ENCODE results near the gene HOXB5.

Gene HOXB5

DNA sequence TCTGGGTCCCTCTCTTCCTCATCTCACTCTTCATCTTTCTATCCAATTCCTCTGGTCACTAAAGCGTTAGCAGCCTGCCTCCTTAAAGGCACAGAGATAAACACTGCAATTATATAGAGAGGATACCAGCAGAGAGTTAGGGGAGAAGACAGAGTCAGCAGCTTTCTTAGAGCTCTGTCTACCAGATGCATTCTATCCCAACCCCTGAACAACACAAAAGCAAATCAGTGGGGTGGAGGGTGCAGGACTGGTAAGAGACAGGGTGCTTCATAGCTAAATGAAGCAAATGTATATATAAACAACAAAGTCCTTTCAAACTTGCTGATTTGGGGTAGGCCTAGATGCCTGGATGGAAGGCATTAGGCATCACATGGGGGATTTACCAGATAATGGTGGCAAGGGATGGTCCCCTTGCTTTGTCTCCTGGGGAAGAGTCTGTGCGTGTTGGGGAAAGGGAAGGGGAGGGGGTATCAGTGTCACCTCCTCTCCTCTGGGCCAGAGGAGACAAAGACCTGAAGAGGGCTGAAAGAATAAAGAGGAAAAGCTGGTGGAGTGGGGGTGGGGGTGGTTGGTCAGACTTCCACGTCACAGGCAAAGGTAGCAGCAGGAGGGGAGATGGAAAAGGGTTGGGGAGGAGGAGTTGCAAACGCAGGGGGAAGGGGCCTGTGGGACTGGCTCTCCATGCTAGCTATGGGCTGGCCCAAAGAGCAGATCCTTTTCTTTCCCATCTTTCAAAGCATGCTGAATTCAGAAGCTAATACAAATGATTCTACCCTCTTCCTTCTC, 27.5 kb downstream of the HOXB5 start:
- Mint-ChIP-seq H3K4me1 (ENCODE audit: low read depth) (peaks cover 11% of the 10 kb centered on the region), H3K36me3 (ENCODE audit: low read depth) (peaks cover 13% of the 10 kb centered on the region), H3K4me3 (no peak overlapping the region), H3K9me3 (no peaks in the 10 kb centered on the region), H3K27ac (no peak overlapping the region), H3K27me3 (ENCODE audit: low read depth) (peaks cover 12% of the 10 kb centered on the region)

DNA sequence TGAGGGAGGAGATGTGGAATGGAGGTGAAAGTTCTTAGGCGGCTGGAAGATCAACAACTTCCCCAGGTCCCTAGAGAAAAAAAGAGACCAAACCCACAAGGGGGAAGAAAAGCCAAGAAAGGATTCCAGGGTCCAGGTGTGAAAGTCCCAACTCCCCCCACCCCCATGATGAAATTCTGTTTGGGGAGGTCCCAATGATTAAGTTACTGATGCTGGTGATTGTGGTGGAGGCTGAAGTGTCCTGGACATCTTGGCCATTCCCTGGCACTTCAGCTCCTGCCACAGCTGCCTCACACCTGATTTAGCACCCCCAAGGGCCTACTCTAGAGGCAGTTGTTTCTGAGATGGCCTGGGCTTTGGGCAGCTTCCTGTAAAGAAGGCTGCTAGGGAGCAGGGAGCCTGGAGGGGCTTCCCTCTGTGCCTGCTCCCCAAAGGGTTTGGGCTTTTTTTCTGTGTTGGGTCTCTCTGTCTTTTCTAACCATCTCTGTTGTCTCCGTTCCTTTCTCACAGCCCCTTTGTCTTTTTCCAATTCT, 28.5 kb downstream of the HOXB5 start:
- Mint-ChIP-seq H3K27ac (no peak overlapping the region), H3K9me3 (no peaks in the 10 kb centered on the region), H3K4me1 (ENCODE audit: low read depth) (peaks cover 11% of the 10 kb centered on the region), H3K36me3 (ENCODE audit: low read depth) (peaks cover 11% of the 10 kb centered on the region), H3K4me3 (peak overlapping the region; percentile 6), H3K27me3 (ENCODE audit: low read depth) (peaks cover 12% of the 10 kb centered on the region)

DNA sequence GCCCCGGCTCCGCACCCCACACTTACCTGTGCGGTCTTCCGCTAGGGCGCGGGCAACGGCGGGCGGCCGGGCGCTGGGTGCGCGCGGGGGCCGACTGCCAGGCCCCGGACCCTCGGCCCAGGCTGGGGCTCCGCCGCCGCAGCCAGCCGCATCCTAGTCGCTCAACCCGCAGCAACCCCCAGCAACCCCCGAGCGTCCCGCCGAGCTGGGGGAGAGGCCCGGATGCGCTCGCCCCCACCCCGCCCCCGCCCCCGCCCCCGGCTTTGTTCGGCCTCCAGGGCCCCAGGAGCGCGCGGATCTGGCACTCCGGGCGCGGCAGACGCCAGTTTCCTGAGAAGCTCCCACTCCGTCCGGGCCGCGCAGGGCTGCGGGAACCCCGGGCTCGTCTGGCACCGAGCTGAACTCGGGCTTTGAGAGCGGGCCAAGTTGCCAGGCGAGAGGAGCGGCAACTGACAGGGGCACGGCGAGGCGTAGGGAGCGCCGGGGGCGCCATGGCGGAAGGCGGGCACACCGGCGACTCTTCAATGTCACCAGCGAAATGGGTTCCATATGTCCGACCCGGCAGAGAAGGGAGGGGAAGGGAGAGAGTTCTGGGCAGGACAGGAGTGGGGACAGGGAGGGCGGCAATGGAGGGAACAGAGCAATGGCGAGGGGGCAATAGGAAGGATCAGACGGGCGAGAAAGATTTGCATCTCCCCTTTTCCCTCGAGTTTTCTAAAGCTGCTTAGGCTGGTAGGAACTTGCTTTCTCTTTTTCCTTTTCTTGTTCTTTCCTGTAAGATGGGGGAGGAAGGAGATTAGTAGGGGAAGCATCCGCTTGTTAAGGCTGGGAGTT, 29.2 kb downstream of the HOXB5 start:
- Mint-ChIP-seq H3K36me3 (ENCODE audit: low read depth) (peaks cover 11% of the 10 kb centered on the region), H3K27ac (no peak overlapping the region), H3K4me1 (ENCODE audit: low read depth) (peaks cover 11% of the 10 kb centered on the region), H3K4me3 (peak overlapping the region; percentile 6), H3K9me3 (no peaks in the 10 kb centered on the region), H3K27me3 (ENCODE audit: low read depth) (peaks cover 12% of the 10 kb centered on the region)

GRCh38 chr17:48563867-48564187, 29.8 kb downstream of the HOXB5 start:
- Mint-ChIP-seq H3K27me3 (ENCODE audit: low read depth) (peaks cover 17% of the 10 kb centered on the region), H3K4me1 (ENCODE audit: low read depth) (peaks cover 11% of the 10 kb centered on the region), H3K9me3 (no peaks in the 10 kb centered on the region), H3K4me3 (no peak overlapping the region), H3K36me3 (ENCODE audit: low read depth) (peaks cover 12% of the 10 kb centered on the region), H3K27ac (no peak overlapping the region)

- Mint-ChIP-seq H3K36me3 (ENCODE audit: low read depth) (peaks cover 13% of the 10 kb centered on the region), H3K4me3 (no peak overlapping the region), H3K9me3 (no peaks in the 10 kb centered on the region), H3K27ac (no peak overlapping the region), H3K27me3 (ENCODE audit: low read depth) (peaks cover 21% of the 10 kb centered on the region), H3K4me1 (ENCODE audit: low read depth) (peaks cover 8% of the 10 kb centered on the region)
Observed at GRCh38 chr17:48563385-48563838, 30.2 kb downstream of the HOXB5 start.

- H3K36me3 Mint-ChIP-seq (ENCODE audit: low read depth): peaks cover 14% of the 10 kb centered on the region
- no peaks in the 10 kb centered on the region for H3K9me3 Mint-ChIP-seq
- peaks cover 5% of the 10 kb centered on the region for H3K4me1 Mint-ChIP-seq (ENCODE audit: low read depth)
- H3K27me3 Mint-ChIP-seq (ENCODE audit: low read depth): peaks cover 26% of the 10 kb centered on the region
- H3K27ac Mint-ChIP-seq: no peak overlapping the region
- H3K4me3 Mint-ChIP-seq: no peak overlapping the region
Observed at GRCh38 chr17:48562934-48563333, 30.6 kb downstream of the HOXB5 start.

- Mint-ChIP-seq H3K4me1 (ENCODE audit: low read depth) (peaks cover 5% of the 10 kb centered on the region), H3K27me3 (ENCODE audit: low read depth) (peaks cover 30% of the 10 kb centered on the region), H3K36me3 (ENCODE audit: low read depth) (peaks cover 15% of the 10 kb centered on the region), H3K27ac (no peak overlapping the region), H3K9me3 (no peaks in the 10 kb centered on the region), H3K4me3 (no peak overlapping the region)
Observed at GRCh38 chr17:48561884-48562810, 31.4 kb downstream of the HOXB5 start.

DNA sequence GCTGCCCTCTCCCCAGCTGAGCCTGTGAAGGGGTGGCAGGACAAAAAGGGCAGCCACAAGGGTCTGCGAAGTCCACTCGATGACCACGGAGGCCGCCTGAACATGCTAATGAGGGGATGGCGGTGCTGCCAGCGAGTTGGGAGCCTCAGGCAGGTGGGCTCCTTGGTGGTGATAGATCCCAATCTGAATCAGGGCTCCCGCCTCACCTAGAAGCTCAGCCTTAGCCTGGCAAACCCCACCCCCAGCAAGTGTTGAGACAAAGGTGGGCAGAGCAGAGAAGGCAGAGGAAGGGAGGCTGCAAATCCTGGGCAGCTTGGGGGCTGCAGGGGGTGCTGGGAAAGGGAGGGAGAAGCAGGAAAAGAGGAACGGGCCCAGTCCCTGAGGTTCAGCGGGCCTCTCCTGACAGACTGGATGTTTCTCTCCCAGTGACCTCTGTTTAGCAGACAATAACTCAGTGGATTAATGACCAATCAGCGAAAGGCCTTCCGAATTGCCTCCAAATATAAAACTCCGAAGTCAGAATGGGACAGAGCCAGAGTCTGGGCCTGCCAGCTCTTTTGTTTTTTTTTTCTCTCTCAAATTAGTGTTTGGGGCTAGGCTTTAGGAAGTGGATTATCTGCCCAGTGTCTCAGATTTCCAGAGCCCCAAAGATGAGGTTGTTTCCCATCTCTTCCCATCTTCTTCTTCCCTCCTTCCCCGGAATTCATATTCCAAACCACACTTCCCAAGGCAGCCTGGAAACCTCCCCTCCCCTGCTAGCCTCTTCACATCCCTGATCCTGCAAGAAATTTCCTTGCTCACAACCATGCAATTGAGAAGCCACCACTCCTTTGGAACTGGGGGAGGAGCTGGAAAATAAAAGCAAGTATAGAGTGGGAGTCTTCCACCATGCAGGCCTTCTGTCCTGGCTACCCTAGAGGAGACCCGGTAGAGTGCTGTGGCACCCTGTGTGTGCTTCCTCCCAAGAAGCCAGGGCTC, 33.5 kb downstream of the HOXB5 start:
- H3K27ac Mint-ChIP-seq: no peak overlapping the region
- peaks cover 17% of the 10 kb centered on the region for H3K4me1 Mint-ChIP-seq (ENCODE audit: low read depth)
- no peaks in the 10 kb centered on the region for H3K9me3 Mint-ChIP-seq
- peaks cover 24% of the 10 kb centered on the region for H3K36me3 Mint-ChIP-seq (ENCODE audit: low read depth)
- peaks cover 49% of the 10 kb centered on the region for H3K27me3 Mint-ChIP-seq (ENCODE audit: low read depth)
- no peak overlapping the region for H3K4me3 Mint-ChIP-seq

- H3K4me3 Mint-ChIP-seq: no peak overlapping the region
- peaks cover 50% of the 10 kb centered on the region for H3K27me3 Mint-ChIP-seq (ENCODE audit: low read depth)
- no peaks in the 10 kb centered on the region for H3K9me3 Mint-ChIP-seq
- H3K36me3 Mint-ChIP-seq (ENCODE audit: low read depth): peaks cover 24% of the 10 kb centered on the region
- peaks cover 19% of the 10 kb centered on the region for H3K4me1 Mint-ChIP-seq (ENCODE audit: low read depth)
- H3K27ac Mint-ChIP-seq: no peak overlapping the region
Observed at GRCh38 chr17:48559122-48559839, 34.3 kb downstream of the HOXB5 start.

DNA sequence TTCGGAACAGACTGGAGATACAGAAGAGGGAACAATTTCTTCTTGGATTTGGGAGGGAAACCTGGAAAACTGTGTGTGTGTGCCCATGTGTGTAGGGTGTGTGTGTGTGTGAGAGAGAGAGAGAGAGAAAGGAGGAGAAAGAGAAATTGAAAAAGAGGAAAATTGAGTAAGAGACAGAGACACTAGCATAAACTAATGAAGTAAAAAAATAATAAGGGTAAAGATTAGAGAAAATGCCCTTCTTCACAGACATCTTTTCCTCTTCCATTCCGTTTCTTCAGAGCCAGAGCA, 34.8 kb downstream of the HOXB5 start:
- H3K27ac Mint-ChIP-seq: no peak overlapping the region
- H3K27me3 Mint-ChIP-seq (ENCODE audit: low read depth): peaks cover 52% of the 10 kb centered on the region
- peaks cover 19% of the 10 kb centered on the region for H3K4me1 Mint-ChIP-seq (ENCODE audit: low read depth)
- H3K4me3 Mint-ChIP-seq: no peak overlapping the region
- no peaks in the 10 kb centered on the region for H3K9me3 Mint-ChIP-seq
- peaks cover 25% of the 10 kb centered on the region for H3K36me3 Mint-ChIP-seq (ENCODE audit: low read depth)

DNA sequence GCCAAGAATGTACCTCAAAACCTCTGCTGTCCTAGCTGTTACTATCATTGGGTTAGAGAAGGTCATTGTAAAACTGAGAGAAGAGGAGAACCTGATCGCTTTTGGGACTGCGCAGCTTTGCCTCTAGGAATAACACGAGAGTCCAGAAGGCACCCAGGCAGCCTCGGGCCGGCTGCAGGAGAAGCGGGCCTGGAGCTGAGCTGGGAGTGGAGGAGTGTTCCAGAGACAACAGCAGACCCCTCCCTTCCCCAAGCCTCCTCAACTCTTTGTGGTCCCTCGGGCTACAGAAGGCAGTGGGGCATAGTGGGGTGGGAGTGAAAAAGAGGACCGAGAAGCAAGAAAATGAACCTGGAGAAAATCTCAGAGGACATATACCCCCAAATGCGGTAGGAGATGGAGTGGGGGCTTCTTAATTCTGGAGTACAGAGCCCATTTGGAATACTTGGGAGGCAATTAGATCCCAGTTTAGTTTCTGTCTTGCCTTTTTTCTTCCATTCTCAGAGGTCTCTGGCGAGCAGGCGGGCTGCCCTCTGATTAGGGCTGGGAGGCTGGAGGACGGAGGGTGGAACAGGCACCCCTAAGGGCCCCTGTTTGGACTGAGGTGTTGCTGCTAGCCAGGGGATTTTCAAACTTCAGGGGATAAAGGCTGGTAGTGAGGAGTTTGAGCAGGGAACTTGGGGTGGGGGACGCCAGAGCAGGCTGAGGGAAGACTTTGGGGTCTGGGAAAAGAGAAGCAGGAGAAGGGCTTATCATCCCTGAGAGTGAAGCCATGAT, 35.3 kb downstream of the HOXB5 start:
- Mint-ChIP-seq H3K36me3 (ENCODE audit: low read depth) (peaks cover 27% of the 10 kb centered on the region), H3K27me3 (ENCODE audit: low read depth) (peaks cover 49% of the 10 kb centered on the region)

DNA sequence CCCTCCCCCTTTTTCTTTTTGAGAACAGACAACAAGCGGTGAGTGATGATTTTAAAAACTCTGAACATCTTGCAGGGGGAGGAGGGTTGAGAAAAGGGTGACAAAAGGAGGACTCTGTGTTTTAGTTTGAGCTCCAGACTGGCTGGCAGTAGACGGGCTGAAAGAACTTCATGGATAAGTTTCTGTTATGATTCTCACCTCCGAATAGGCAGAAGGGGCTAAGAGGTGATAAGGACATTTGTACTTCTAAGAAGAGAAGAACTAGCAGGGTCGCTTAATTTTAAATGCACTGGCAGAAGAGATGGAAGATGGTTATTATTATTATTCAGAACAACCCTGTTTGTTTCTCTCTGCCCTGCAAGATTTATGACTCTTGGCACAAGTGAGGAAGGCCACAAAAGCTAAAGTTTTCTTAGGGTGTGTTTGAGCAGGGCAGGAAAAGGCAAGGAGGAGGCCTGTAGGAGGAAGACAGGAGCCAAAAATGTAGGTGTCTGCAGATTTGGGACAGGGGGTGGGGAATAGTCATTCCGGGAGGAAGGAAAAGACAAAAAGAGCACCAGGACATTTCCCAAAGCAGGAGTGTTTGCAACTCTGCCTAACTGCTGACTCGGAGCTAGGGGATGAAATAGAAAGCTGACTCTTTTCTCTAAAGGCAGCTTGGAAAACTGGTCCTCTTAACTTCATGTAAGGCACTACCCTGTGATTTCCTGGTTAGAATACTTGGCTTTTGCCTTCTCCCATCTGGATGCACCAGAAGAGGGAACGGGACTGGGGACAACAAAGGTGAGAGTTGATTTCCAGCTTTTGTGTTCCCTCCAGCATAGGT, 36.8 kb downstream of the HOXB5 start:
- Mint-ChIP-seq H3K4me1 (ENCODE audit: low read depth) (peaks cover 18% of the 10 kb centered on the region), H3K9me3 (no peaks in the 10 kb centered on the region), H3K4me3 (no peak overlapping the region), H3K36me3 (ENCODE audit: low read depth) (peaks cover 27% of the 10 kb centered on the region), H3K27me3 (ENCODE audit: low read depth) (peaks cover 46% of the 10 kb centered on the region), H3K27ac (no peak overlapping the region)

More for the DNA sequence above, 35.3 kb downstream of the HOXB5 start:
- Mint-ChIP-seq H3K4me3 (no peak overlapping the region), H3K9me3 (no peaks in the 10 kb centered on the region), H3K4me1 (ENCODE audit: low read depth) (peaks cover 19% of the 10 kb centered on the region), H3K27ac (no peak overlapping the region)

Measured in T-helper 1 cell treated with Interleukin-12 subunit alpha and Interleukin-12 subunit beta and Interleukin-4 antibody, amounts not matched to agents 30 μg/mL and 1 μg/mL, for 36 hours (primary cell).